H1 (cell line): ENCODE results near the gene RASD2. TPM values are rescaled to one million over a fixed set of nuclear protein-coding genes. Genes with fewer than 3 reads are reported as not detected.

Experiments used
- CTCF ChIA-PET: fragments of 300-600 bp; sonication (Branson Sonifier 250); formaldehyde crosslinking; loops from one replicate; lab custom pipeline; 2021; ENCODE audit not compliant: partially characterized antibody; lab: Charles Lee
- POLR2A ChIA-PET: fragments of 300-600 bp; sonication (Branson Sonifier 250); formaldehyde crosslinking; loops from one replicate; lab custom pipeline; 2021; ENCODE audit warnings: inconsistent platforms; ENCODE audit not compliant: partially characterized antibody; lab: Charles Lee
- DNase-seq, 2 experiments: peaks; one replicate each; pipeline versions ENCODE4 v3.0.0 to v3.0.0-alpha.2; 2010 to 2022; ENCODE audit warnings: low spot score in 2 of 2, low read depth in 1 of 2, mixed read lengths in 1 of 2
- FAIRE-seq: peaks from 2 replicates; lab custom pipeline; 2011; peaks lifted over from hg19 to GRCh38; lab: Jason Lieb, UNC
- H2AFZ ChIP-seq: 2 replicates; pipeline ENCODE4 v1.8.1; 2012; ENCODE audit warnings: low read length, inconsistent platforms
- H2AK5ac ChIP-seq: 2 replicates; pipeline ENCODE4 v1.6.1; 2013; ENCODE audit warnings: low read depth, low read length
- H2BK120ac ChIP-seq: replicated peaks from 2 replicates; pipeline ENCODE3; 2013; ENCODE audit warnings: low read depth, low read length, inconsistent platforms
- H2BK12ac ChIP-seq: 2 replicates; pipeline ENCODE4 v1.6.1; 2013; ENCODE audit warnings: low read depth, low read length
- H2BK15ac ChIP-seq: 2 replicates; pipeline ENCODE4 v1.6.1; 2013; ENCODE audit warnings: low read length
- H2BK20ac ChIP-seq: 2 replicates; pipeline ENCODE4 v1.6.1; 2013; ENCODE audit warnings: low read length
- H2BK5ac ChIP-seq: 2 replicates; pipeline ENCODE4 v1.6.1; 2013; ENCODE audit warnings: low read depth, low read length
- H3K14ac ChIP-seq: 2 replicates; pipeline ENCODE4 v1.6.1; 2013; ENCODE audit warnings: inconsistent platforms; ENCODE audit not compliant: insufficient read length
- H3K18ac ChIP-seq: 2 replicates; pipeline ENCODE4 v1.6.1; 2013; ENCODE audit warnings: low read length; ENCODE audit errors: extremely low read depth
- H3K23ac ChIP-seq: 2 replicates; pipeline ENCODE4 v1.6.1; 2013; ENCODE audit warnings: inconsistent platforms; ENCODE audit not compliant: insufficient read length
- H3K23me2 ChIP-seq: 2 replicates; pipeline ENCODE4 v1.6.1; 2013; ENCODE audit warnings: low read depth, low read length
- H3K27ac ChIP-seq: 2 replicates; pipeline ENCODE4 v1.6.1; 2011; ENCODE audit warnings: low read depth, low read length, inconsistent platforms
- H3K27me3 ChIP-seq, 4 experiments: replicated peaks in 1 of 4; 1 replicate in 1 of 4; 2 replicates in 3 of 4; pipeline versions ENCODE4 v1.6.1 to v1.8.1; 2011 to 2013; ENCODE audit warnings: low read length in 3 of 4, mild to moderate bottlenecking in 3 of 4, inconsistent platforms in 2 of 4, mixed read lengths in 2 of 4, moderate library complexity in 1 of 4; ENCODE audit not compliant: control insufficient read depth in 3 of 4, insufficient read depth in 3 of 4; ENCODE audit errors: extremely low read depth in 1 of 4
- H3K36me3 ChIP-seq, 4 experiments: 2 replicates each; pipeline versions ENCODE4 v1.6.1 to v1.8.1; 2011 to 2013; ENCODE audit warnings: mild to moderate bottlenecking in 4 of 4, low read length in 3 of 4, moderate library complexity in 2 of 4, control low read depth in 1 of 4, inconsistent platforms in 1 of 4; ENCODE audit not compliant: insufficient read depth in 4 of 4, control insufficient read depth in 2 of 4
- H3K4ac ChIP-seq: replicated peaks from 2 replicates; pipeline ENCODE3; 2013; ENCODE audit warnings: low read length, low read depth, mixed read lengths, inconsistent platforms; ENCODE audit not compliant: insufficient read length
- H3K4me1 ChIP-seq, 4 experiments: replicated peaks in 1 of 4; 1 replicate in 1 of 4; 2 replicates in 3 of 4; pipeline versions ENCODE4 v1.6.1 to v1.8.1; 2011 to 2013; ENCODE audit warnings: low read length in 3 of 4, inconsistent platforms in 2 of 4, mixed read lengths in 1 of 4; ENCODE audit not compliant: insufficient read depth in 4 of 4, control insufficient read depth in 3 of 4
- H3K4me2 ChIP-seq, 2 experiments: 2 replicates each; pipeline versions ENCODE4 v1.6.1 to v1.8.1; 2011 to 2013; ENCODE audit warnings: low read depth in 2 of 2, low read length in 2 of 2, control low read depth in 1 of 2, inconsistent platforms in 1 of 2, mild to moderate bottlenecking in 1 of 2; ENCODE audit not compliant: insufficient read depth in 1 of 2
- H3K4me3 ChIP-seq, 4 experiments: fragments of 200-600, 300-600 bp in 1 of 4; sonication (generic), shearing (Covaris generic), sonication (Bioruptor Twin) in 1 of 4; 2 replicates each; pipeline versions ENCODE4 v1.5.1 to v1.8.1; 2011 to 2016; ENCODE audit warnings: low read length in 4 of 4, low read depth in 3 of 4, control low read depth in 2 of 4, inconsistent platforms in 2 of 4, mild to moderate bottlenecking in 2 of 4, mixed read lengths in 1 of 4, moderate library complexity in 1 of 4; ENCODE audit not compliant: insufficient read depth in 2 of 4; ENCODE audit errors: extremely low read depth in 1 of 4
- H3K56ac ChIP-seq: replicated peaks from 2 replicates; pipeline ENCODE3; 2013; ENCODE audit warnings: low read depth, mild to moderate bottlenecking, mixed read lengths, low read length, inconsistent platforms; ENCODE audit not compliant: insufficient read length
- H3K79me1 ChIP-seq: 2 replicates; pipeline ENCODE4 v1.6.1; 2013; ENCODE audit warnings: low read depth, low read length, control low read depth
- H3K79me2 ChIP-seq, 2 experiments: 2 replicates each; pipeline versions ENCODE4 v1.6.1 to v1.8.1; 2012 to 2013; ENCODE audit warnings: low read length in 2 of 2, mild to moderate bottlenecking in 2 of 2, inconsistent platforms in 1 of 2; ENCODE audit not compliant: insufficient read depth in 2 of 2, control insufficient read depth in 1 of 2
- H3K9ac ChIP-seq, 4 experiments: replicated peaks in 1 of 4; 1 replicate in 1 of 4; 2 replicates in 3 of 4; pipeline versions ENCODE4 v1.6.1 to v1.8.1; 2011 to 2013; ENCODE audit warnings: low read depth in 3 of 4, low read length in 3 of 4, control low read depth in 2 of 4, mild to moderate bottlenecking in 2 of 4, moderate library complexity in 2 of 4, inconsistent platforms in 1 of 4; ENCODE audit errors: extremely low read depth in 1 of 4
- H3K9me3 ChIP-seq, 2 experiments: 2 replicates each; pipeline versions ENCODE4 v1.6.1 to v1.8.1; 2012 to 2013; ENCODE audit warnings: mild to moderate bottlenecking in 2 of 2, moderate library complexity in 2 of 2, control low read depth in 1 of 2, inconsistent platforms in 1 of 2, low read depth in 1 of 2, low read length in 1 of 2, mixed read lengths in 1 of 2; ENCODE audit not compliant: insufficient read depth in 2 of 2
- H4K20me1 ChIP-seq, 2 experiments: replicated peaks in 1 of 2; 2 replicates each; pipeline versions ENCODE3 to v1.8.1; 2011 to 2013; ENCODE audit warnings: inconsistent platforms in 2 of 2, low read length in 2 of 2, mild to moderate bottlenecking in 1 of 2; ENCODE audit not compliant: insufficient read depth in 2 of 2, control insufficient read depth in 1 of 2
- H4K5ac ChIP-seq: 2 replicates; pipeline ENCODE4 v1.6.1; 2013; ENCODE audit warnings: low read length, low read depth, mixed read lengths, inconsistent platforms; ENCODE audit not compliant: insufficient read length
- H4K8ac ChIP-seq: 2 replicates; pipeline ENCODE4 v1.8.0; 2013; ENCODE audit warnings: mild to moderate bottlenecking, moderate library complexity, low read length, inconsistent platforms; ENCODE audit not compliant: insufficient read depth; ENCODE audit errors: extremely low read depth
- H4K91ac ChIP-seq: replicated peaks from 2 replicates; pipeline ENCODE3; 2013; ENCODE audit warnings: low read length, mixed read lengths, inconsistent platforms; ENCODE audit not compliant: insufficient read length
- CBX5 ChIP-seq: fragments of 300-800, 300-1000 bp; sonication (generic); IDR thresholded peaks from 2 replicates; pipeline ENCODE4 v1.7.1; 2016; ENCODE audit warnings: antibody characterized with exemption, low read length, low read depth
- CHD2 ChIP-seq: IDR thresholded peaks from 2 replicates; pipeline ENCODE4 v1.6.1; 2012; ENCODE audit warnings: low read length, improper control_type of control experiment
- HDAC2 ChIP-seq, 2 experiments: fragments of 300-600 bp in 1 of 2; sonication (generic) in 1 of 2; IDR thresholded peaks; 2 replicates each; pipeline ENCODE4 v1.6.1; 2011 to 2012; ENCODE audit warnings: low read depth in 2 of 2, low read length in 2 of 2, mild to moderate bottlenecking in 2 of 2, moderate library complexity in 2 of 2, borderline replicate concordance in 1 of 2, inconsistent platforms in 1 of 2
- KDM1A ChIP-seq: fragments of 200-600, 300-600 bp; sonication (generic); IDR thresholded peaks from 2 replicates; pipeline ENCODE4 v1.7.1; 2016; ENCODE audit warnings: mild to moderate bottlenecking, low read length, borderline replicate concordance
- KDM4A ChIP-seq: IDR thresholded peaks from one replicate; pipeline ENCODE4 v1.7.1; 2012; ENCODE audit warnings: low read depth, mild to moderate bottlenecking, moderate library complexity, low read length, inconsistent platforms; ENCODE audit not compliant: severe bottlenecking
- NRF1 ChIP-seq: IDR thresholded peaks from 2 replicates; pipeline ENCODE4 v1.6.1; 2011; ENCODE audit warnings: mild to moderate bottlenecking, low read depth, low read length, improper control_type of control experiment
- PHF8 ChIP-seq: fragments of 200-600 bp; sonication (generic); conservative IDR thresholded peaks from 2 replicates; pipeline ENCODE4 v1.7.1; 2012; ENCODE audit warnings: low read depth, mild to moderate bottlenecking, inconsistent platforms, low read length, moderate library complexity
- RBBP5 ChIP-seq: IDR thresholded peaks from 2 replicates; pipeline ENCODE4 v1.7.1; 2012; ENCODE audit warnings: low read depth, mild to moderate bottlenecking, inconsistent platforms, low read length, moderate library complexity, borderline replicate concordance
- TBP ChIP-seq: IDR thresholded peaks from 2 replicates; pipeline ENCODE4 v1.6.1; 2011; ENCODE audit warnings: low read depth, low read length, improper control_type of control experiment
- whole genome bisulfite sequencing, 2 experiments: shearing (Covaris generic) in 1 of 2; methylation state at CpG; one replicate each; pipeline versions ENCODE4 v1.1.6 to v1.1.7; 2013 to 2015; ENCODE audit warnings: low lambda C conversion rate in 2 of 2, mixed read lengths in 2 of 2, inconsistent platforms in 1 of 2, low coverage in 1 of 2, missing lambda C conversion rate in 1 of 2; ENCODE audit not compliant: insufficient replicate concordance in 2 of 2, insufficient coverage in 1 of 2, insufficient read length in 1 of 2; ENCODE audit errors: extremely low coverage in 1 of 2, missing lambda C conversion rate in 1 of 2; 5-methylcytosine and 5-hydroxymethylcytosine counted together
- polyA plus RNA-seq, 7 experiments: library from polyadenylated mRNA; depleted of rRNA in 3 of 7; stranded (reverse) in 5 of 7; unstranded in 2 of 7; fragments of >200 nt in 5 of 7; fragments of 200-250 nt in 2 of 7; gene quantifications; 1 replicate in 5 of 7; 2 replicates in 1 of 7; 4 replicates in 1 of 7; pipeline versions ENCODE4 v1.2.1 to v1.2.3, GENCODE V29; 2011 to 2013; ENCODE audit warnings: missing spikeins in 2 of 7, mixed read lengths in 2 of 7
- total RNA-seq: library from RNA; stranded (reverse); fragmentation: NEBNext Ultra II Directional; extraction: Animal tissue kit (Norgen Biotek cat#: 25700); gene quantifications from 2 replicates; pipeline ENCODE4 v1.2.1, GENCODE V29; 2021
- TF ChIP-seq, protein P1 (sequence below): IDR thresholded peaks from 2 replicates; pipeline ENCODE4 v1.6.1; 2011; ENCODE audit warnings: low read length, improper control_type of control experiment

Gene RASD2
- total and polyA plus RNA-seq, 2 of the 8 experiments (the other 6 are each of a cell fraction or from before 2014, with no cell fraction given), result 1.9 to 5.1 TPM

DNA sequence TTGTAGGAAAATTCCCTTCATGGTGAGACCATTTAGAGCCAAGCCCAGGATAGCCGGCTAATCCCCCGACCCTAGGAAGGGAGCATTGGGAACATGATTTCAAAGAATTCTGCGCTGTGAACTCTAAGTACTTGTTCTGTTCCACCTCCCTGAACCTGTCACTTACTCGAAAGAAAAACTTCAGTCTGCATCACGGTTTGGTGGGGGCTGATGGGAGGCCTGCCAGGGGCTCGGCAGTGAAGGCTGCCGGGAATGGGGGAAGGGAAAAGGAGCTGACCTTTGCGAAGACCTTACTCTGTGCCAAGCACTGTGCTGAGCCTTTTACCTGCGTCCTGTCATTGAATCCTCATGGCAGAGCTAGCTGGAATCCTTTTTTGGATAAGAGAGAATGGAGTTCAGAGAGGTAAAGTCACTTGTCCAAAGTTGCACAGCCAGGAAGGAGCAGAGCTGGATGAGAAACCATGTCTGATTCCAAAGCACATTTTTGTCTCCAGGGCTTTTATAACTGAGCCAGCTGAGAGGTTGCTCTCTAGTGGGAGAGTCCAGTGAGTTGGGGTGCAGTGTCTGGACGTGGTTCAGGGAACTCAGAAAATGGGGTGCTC lies 15.4 kb downstream of the RASD2 start:
- Histone ChIP-seq H4K20me1 (no peaks in the 10 kb centered on the region), H4K5ac (no peak overlapping the region), H3K27me3 (no peaks in the 10 kb centered on the region), H3K4ac (no peak overlapping the region), H2BK20ac (no peak overlapping the region), H3K36me3 (no peaks in the 10 kb centered on the region), H4K8ac (no peak overlapping the region), H3K4me2 (no peak overlapping the region), H3K9ac (no peak overlapping the region), H3K23me2 (no peaks in the 10 kb centered on the region), H3K4me3 (no peak overlapping the region), H3K27ac (no peak overlapping the region), H3K14ac (no peak overlapping the region), H2AFZ (no peak overlapping the region), H2BK12ac (no peak overlapping the region), H3K79me1 (no peaks in the 10 kb centered on the region), H4K91ac (no peak overlapping the region), H3K4me1 (peaks cover 0 to 7% (median 4%) of the 10 kb centered on the region in 4 experiments; a peak in 3 of 7 replicates), H2BK5ac (no peak overlapping the region), H2BK120ac (no peak overlapping the region), H3K18ac (no peak overlapping the region), H3K9me3 (no peaks in the 10 kb centered on the region), H3K79me2 (no peaks in the 10 kb centered on the region), H3K56ac (no peak overlapping the region), H2AK5ac (peak overlapping the region; percentile 9; the same call in 1 of the 2 replicates), H3K23ac (no peak overlapping the region), H2BK15ac (no peak overlapping the region)
- ChIA-PET POLR2A (interaction anchor here (1.2 kb wide), 1 partner anchor 19 kb away, joined by 3 read pairs; no protein-coding TSS in a partner anchor), CTCF (interaction anchor here (0.8 to 1.7 kb wide), 7 partner anchors 10 to 205 kb away, joined by 3 to 6 read pairs (median 4); partner anchors contain the start of gene RASD2)
- FAIRE-seq, result no peak
- WGBS, 2 experiments, result 80% methylated on average over 10 of the region's 10 CpGs; no CpG with 5 or more reads in 1 of the 2 experiments
- no peak for DNase-seq
- TF ChIP-seq CHD2, result no peak
- TF ChIP-seq CBX5, result no peak
- TF ChIP-seq NRF1, result no peak
- no peak for TF ChIP-seq KDM4A
- TF ChIP-seq, protein P1, sequence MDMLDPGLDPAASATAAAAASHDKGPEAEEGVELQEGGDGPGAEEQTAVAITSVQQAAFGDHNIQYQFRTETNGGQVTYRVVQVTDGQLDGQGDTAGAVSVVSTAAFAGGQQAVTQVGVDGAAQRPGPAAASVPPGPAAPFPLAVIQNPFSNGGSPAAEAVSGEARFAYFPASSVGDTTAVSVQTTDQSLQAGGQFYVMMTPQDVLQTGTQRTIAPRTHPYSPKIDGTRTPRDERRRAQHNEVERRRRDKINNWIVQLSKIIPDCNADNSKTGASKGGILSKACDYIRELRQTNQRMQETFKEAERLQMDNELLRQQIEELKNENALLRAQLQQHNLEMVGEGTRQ, result no peak
- TF ChIP-seq PHF8, result no peak
- peak in 1 of 2 experiments; percentile 42; a peak in 1 of 4 replicates for TF ChIP-seq HDAC2 (IDR thresholded peaks at IDR 0.05; ENCODE audit: borderline replicate concordance in 1 of 2, low read depth in 2 of 2, low read length in 2 of 2)
- peak; percentile 85; the same call in 1 of the 2 replicates for TF ChIP-seq KDM1A
- TF ChIP-seq TBP, result no peak
- TF ChIP-seq RBBP5, result no peak
